Heart right ventricle (tissue), 16 donors: ENCODE data around the gene CERS6. TPM values are rescaled to one million over a fixed set of nuclear protein-coding genes. Genes with fewer than 3 reads are reported as not detected.

Experiments used
- ATAC-seq, 8 donors: fragments of 200-7000 bp; cut with Tn5 transposase; one replicate each; pipeline ENCODE4 v1.9.1; 2020; ENCODE audit warnings: mild to moderate bottlenecking in 8 of 8, moderate library complexity in 8 of 8, moderate number of reproducible peaks in 1 of 8
- DNase-seq, 2 donors: peaks; one replicate each; pipeline ENCODE4 v3.0.0-alpha.2; 2020
- H3K27ac ChIP-seq, 10 donors: fragments of 200-600 bp; sonication (generic) in 2 of 10; one replicate each; pipeline versions ENCODE4 v1.5.0 to v1.8.0; 2020 to 2022; ENCODE audit warnings: mild to moderate bottlenecking in 3 of 10
- H3K27me3 ChIP-seq, 7 donors: fragments of 200-600 bp; one replicate each; pipeline ENCODE4 v1.8.0; 2021 to 2022; ENCODE audit warnings: mild to moderate bottlenecking in 2 of 7
- H3K36me3 ChIP-seq, 9 donors: fragments of 200-600 bp; sonication (generic) in 1 of 9; one replicate each; pipeline versions ENCODE4 v1.5.0 to v1.8.0; 2020 to 2022; ENCODE audit warnings: mild to moderate bottlenecking in 2 of 9
- H3K4me1 ChIP-seq, 9 donors: fragments of 200-600 bp; sonication (generic) in 1 of 9; one replicate each; pipeline versions ENCODE4 v1.5.0 to v1.8.0; 2020 to 2022; ENCODE audit warnings: mild to moderate bottlenecking in 4 of 9
- H3K4me3 ChIP-seq, 10 donors: fragments of 200-600 bp; sonication (generic) in 2 of 10; one replicate each; pipeline versions ENCODE4 v1.5.0 to v1.8.0; 2020 to 2022; ENCODE audit warnings: mild to moderate bottlenecking in 7 of 10, moderate library complexity in 2 of 10
- H3K9me3 ChIP-seq, 11 donors: fragments of 200-600 bp in 10 of 11; sonication (generic) in 2 of 11; one replicate each; pipeline versions ENCODE4 v1.5.0 to v1.8.0; 2013 to 2022; ENCODE audit warnings: mild to moderate bottlenecking in 2 of 11, control low read depth in 1 of 11, moderate library complexity in 1 of 11
- WGBS, 2 donors: extraction: QIAGEN DNeasy Blood & Tissue Kit; methylation state at CpG; one replicate each; pipeline ENCODE4 v1.1.7; 2013; ENCODE audit warnings: inconsistent platforms in 1 of 2; 5-methylcytosine and 5-hydroxymethylcytosine counted together
- intact Hi-C, 10 donors: fragments of 100-400 bp; cut with DNase I; formaldehyde crosslinking; loops; one replicate each; pipeline versions ENCODE4 v1.11.1 to v1.14.2; 2022
- polyA plus RNA-seq, 2 donors: library from polyadenylated mRNA; stranded (reverse); fragments of 200-250 nt; gene quantifications; one replicate each; pipeline ENCODE4 v1.2.3, GENCODE V29; 2013
- total RNA-seq, 10 donors: library from RNA; stranded (reverse); fragmentation: NEBNext Ultra II Directional in 3 of 10; extraction: Animal tissue kit (Norgen Biotek cat#: 25700) in 3 of 10; gene quantifications; one replicate each; pipeline versions ENCODE4 v1.2.1 to v1.2.4, GENCODE V29; 2021 to 2023
- TF ChIP-seq, protein P1 (sequence below), 9 donors: fragments of 200-600 bp; sonication (generic) in 2 of 9; IDR thresholded peaks; one replicate each; pipeline versions ENCODE4 v1.5.0 to v1.8.0; 2021 to 2022; ENCODE audit warnings: antibody characterized with exemption in 9 of 9, mild to moderate bottlenecking in 5 of 9, moderate library complexity in 1 of 9
- donor health status: Arrhythmogenic right ventricular cardiomyopathy.
- donor health status: ischemic (EF 13 %, LVEDD 7.1; RV severe dilation, severe dysfunction).
- donor health status: healthy with polysubstance abuse.
- donor health status: DM: no; HTN: yes; CAD: no.
- donor health status: DM: no; HTN: no; CAD: no.
- donor health status: ischemic (EF 25% LVEDD 6.9; RV normal size, moderate dysfunction).
- donor health status: ischemic (EF 25% LVEDD 5.7; RV mildly dilated, moderate dysfunction).
- donor health status: healthy.
- donor health status: DM: yes; HTN: yes; CAD: no.
- donor health status: Ischemic cardiomyopathy.
- donor health status: ischemic (EF 35%, LVEDD 5.7; RV mildly dilated, moderate dysfunction).
- donor health status: nonischemic (EF 11% LVEDD 7.7; RV severe dilation, severe dysfunction).
- donor health status: DM: yes; HTN: yes; CAD: no.
- donor health status: PGD.
- donor health status: ischemic (EF 29% LVEDD 5.4; RV normal size, mild dysfunction).
- donor health status: nonischemic (EF 23%, LVEDD 6.1; RV moderate dilation, normal function).

CERS6 gene
- total and polyA plus RNA-seq, 12 donors, result 20.5 to 76.3 (median 56.1) TPM

DNA sequence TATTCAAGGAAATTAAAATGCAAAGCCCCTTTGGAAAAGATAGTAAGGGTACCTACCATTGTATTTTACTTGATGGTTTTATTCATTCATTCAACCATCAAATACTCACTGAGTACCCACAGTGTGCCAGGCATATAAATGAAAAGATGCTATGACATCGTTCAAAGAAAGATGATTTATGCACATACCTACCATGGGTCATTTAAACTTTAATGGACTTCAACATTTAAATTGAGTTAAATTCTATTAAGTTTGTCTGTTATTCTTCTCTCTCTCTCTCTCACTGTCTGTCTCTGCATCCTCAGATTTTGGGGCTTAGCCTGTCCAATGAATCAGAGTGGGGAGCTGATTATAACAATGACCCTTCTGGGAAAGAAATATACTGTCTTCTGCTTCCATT, 87.9 kb downstream of the CERS6 start:
- TF ChIP-seq, protein P1, sequence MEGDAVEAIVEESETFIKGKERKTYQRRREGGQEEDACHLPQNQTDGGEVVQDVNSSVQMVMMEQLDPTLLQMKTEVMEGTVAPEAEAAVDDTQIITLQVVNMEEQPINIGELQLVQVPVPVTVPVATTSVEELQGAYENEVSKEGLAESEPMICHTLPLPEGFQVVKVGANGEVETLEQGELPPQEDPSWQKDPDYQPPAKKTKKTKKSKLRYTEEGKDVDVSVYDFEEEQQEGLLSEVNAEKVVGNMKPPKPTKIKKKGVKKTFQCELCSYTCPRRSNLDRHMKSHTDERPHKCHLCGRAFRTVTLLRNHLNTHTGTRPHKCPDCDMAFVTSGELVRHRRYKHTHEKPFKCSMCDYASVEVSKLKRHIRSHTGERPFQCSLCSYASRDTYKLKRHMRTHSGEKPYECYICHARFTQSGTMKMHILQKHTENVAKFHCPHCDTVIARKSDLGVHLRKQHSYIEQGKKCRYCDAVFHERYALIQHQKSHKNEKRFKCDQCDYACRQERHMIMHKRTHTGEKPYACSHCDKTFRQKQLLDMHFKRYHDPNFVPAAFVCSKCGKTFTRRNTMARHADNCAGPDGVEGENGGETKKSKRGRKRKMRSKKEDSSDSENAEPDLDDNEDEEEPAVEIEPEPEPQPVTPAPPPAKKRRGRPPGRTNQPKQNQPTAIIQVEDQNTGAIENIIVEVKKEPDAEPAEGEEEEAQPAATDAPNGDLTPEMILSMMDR (IDR thresholded peaks at IDR 0.05), result no peak
- ATAC-seq, result no peak
- Histone ChIP-seq H3K27me3 (no peaks in the 10 kb centered on the region), H3K9me3 (peaks cover 0 to 22% (median 10%) of the 10 kb centered on the region in 11 donors), H3K36me3 (peaks cover 0 to 7% (median 0%) of the 10 kb centered on the region in 9 donors), H3K4me1 (peaks cover 0 to 34% (median 4%) of the 10 kb centered on the region in 9 donors), H3K4me3 (no peak overlapping the region), H3K27ac (peak overlapping the region in 2 of 10 donors; percentile 2 to 74)
- 93 to 97% methylated on average over 1 of the region's 1 CpG for WGBS, 2 donors
- no peak for DNase-seq
- intact Hi-C loops, result no loop called here

DNA sequence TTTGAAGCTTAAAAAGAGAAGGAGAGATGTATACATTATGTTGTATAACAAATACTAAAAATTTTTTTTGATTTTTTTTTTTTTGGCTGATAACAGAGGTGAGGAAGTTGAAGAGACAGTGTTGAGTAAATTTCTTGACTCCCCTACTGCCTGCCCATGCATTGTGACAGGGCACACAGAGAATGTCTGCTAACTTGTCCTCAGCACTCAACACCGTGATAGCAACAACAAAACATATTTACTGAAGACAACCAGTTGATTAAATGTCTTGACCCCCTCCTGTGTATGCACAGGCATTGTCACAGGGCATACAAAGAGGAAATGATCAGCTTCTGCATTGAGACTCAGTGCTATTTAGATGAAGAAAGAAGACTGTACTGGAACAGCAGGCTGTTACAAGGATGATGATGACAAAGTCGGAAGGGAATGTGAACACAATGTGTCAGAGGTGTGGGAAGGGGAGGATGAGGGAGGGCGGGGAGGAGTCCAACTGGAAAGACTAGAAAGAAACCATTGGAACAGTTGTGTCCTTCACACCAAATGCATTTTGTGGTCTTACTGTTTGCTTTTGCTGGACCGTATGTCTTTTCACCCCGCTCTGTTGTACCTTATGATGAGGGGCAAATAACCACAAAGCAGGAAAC, 89.5 kb downstream of the CERS6 start:
- Histone ChIP-seq H3K4me3 (no peak overlapping the region), H3K9me3 (peaks cover 0 to 9% (median 2%) of the 10 kb centered on the region in 11 donors), H3K27me3 (no peaks in the 10 kb centered on the region), H3K4me1 (peaks cover 0 to 34% (median 4%) of the 10 kb centered on the region in 9 donors), H3K27ac (peak overlapping the region in 9 of 10 donors; percentile 45 to 77 (median 72)), H3K36me3 (peaks cover 0 to 7% (median 0%) of the 10 kb centered on the region in 9 donors)
- TF ChIP-seq, protein P1 (IDR thresholded peaks at IDR 0.05), result no peak
- ATAC-seq, result peak; percentile 51 to 95 (median 89)
- peak in 1 of 2 donors; percentile 40 for DNase-seq
- 60 to 69% methylated on average over 5 of the region's 5 CpGs for WGBS, 2 donors
- intact Hi-C loops, result no loop called here

DNA sequence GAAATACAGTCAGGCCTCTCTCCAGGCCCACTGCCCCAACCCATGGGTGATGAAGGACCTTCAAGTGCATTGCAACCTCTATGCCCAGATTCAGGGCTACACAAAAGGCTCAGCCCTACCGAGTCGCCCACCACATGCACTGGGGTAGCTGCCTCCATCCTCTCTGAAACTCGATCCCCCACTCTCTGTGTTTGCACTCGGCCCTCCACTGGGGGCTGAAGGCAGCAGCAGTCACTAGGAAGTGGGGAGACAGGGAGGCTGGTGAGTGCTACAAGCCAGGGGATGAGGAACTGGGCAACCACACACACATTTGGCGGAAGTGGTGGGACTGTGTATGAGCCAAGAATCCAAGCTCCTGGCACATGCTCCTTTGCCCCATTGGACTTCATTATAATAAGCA, 94.6 kb downstream of the CERS6 start:
- TF ChIP-seq, protein P1 (IDR thresholded peaks at IDR 0.05), result no peak
- H3K4me3 ChIP-seq, result no peak overlapping the region
- 81 to 83% methylated on average over 5 of the region's 5 CpGs for WGBS, 2 donors
- H3K36me3 ChIP-seq, result peaks cover 0 to 7% (median 0%) of the 10 kb centered on the region in 9 donors
- intact Hi-C loops, result no loop called here
- ATAC-seq (peak; percentile 51 to 85 (median 60)), DNase-seq (peak in 1 of 2 donors; percentile 21)
- H3K9me3 ChIP-seq, result no peaks in the 10 kb centered on the region
- no peak overlapping the region for H3K27ac ChIP-seq
- peaks cover 0 to 18% (median 7%) of the 10 kb centered on the region in 9 donors for H3K4me1 ChIP-seq
- H3K27me3 ChIP-seq, result no peaks in the 10 kb centered on the region

DNA sequence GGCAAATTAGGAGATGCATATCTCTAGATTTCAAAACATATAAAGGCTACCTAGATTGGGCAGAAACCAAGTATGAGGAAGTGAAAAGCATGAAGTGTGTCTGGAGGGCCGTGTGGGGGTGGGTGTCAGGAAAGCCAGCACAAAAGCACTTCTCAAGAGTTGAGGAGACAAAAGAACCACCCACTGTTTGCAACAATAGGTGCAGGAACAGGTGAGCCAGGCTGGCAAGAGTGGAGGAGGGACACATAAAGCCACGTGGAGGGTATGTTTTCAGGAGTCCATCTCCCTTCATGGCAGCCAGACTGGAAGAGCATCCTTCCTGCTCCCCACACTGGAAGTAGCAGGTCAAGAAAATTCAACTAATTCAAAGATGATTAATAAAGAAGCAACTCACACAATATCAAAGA, 96.4 kb downstream of the CERS6 start:
- Histone ChIP-seq H3K36me3 (peaks cover 0 to 7% (median 0%) of the 10 kb centered on the region in 9 donors), H3K27me3 (no peaks in the 10 kb centered on the region), H3K4me3 (no peak overlapping the region), H3K27ac (no peak overlapping the region), H3K4me1 (peaks cover 0 to 12% (median 0%) of the 10 kb centered on the region in 9 donors), H3K9me3 (no peaks in the 10 kb centered on the region)
- intact Hi-C loops, result no loop called here
- ATAC-seq, result no peak
- no peak for DNase-seq
- 69 to 70% methylated on average over 2 of the region's 2 CpGs for WGBS, 2 donors
- TF ChIP-seq, protein P1 (IDR thresholded peaks at IDR 0.05), result no peak
